Central memory CD8-positive, alpha-beta T cell (primary cell): ENCODE results near the gene MAGEA2.
"Not testable (repeated sequence)": the region's sequence is repeated elsewhere in the genome, so short reads cannot be mapped to it uniquely, and the experiment has no call there.

ENCODE experiments used
- ATAC-seq: fragments of 150-1000 bp; cut with Tn5 transposase; replicated peaks from 2 replicates; pipeline ENCODE4 v1.10.0; 2022; ENCODE audit warnings: mild to moderate bottlenecking, moderate FRiP score, moderate number of reproducible peaks; ENCODE audit not compliant: poor library complexity, severe bottlenecking; ENCODE audit errors: extremely low read depth
- DNase-seq, 2 donors: peaks; one replicate each; pipeline ENCODE4 v3.0.0; 2021; ENCODE audit warnings: low spot score in 2 of 2
- H3K27ac Mint-ChIP-seq: one replicate; pipeline ENCODE4 v1.8.0; 2022; ENCODE audit warnings: low read depth, mild to moderate bottlenecking, moderate library complexity, mixed read lengths
- H3K27me3 Mint-ChIP-seq: one replicate; pipeline ENCODE4 v1.8.0; 2022; ENCODE audit warnings: mixed read lengths
- H3K36me3 Mint-ChIP-seq: one replicate; pipeline ENCODE4 v1.8.0; 2022; ENCODE audit warnings: mild to moderate bottlenecking, moderate library complexity, mixed read lengths; ENCODE audit not compliant: insufficient read depth
- H3K4me1 Mint-ChIP-seq: one replicate; pipeline ENCODE4 v1.8.0; 2022; ENCODE audit warnings: mixed read lengths
- H3K4me3 Mint-ChIP-seq: one replicate; pipeline ENCODE4 v1.8.0; 2022; ENCODE audit warnings: mild to moderate bottlenecking, moderate library complexity, mixed read lengths
- H3K9me3 Mint-ChIP-seq: one replicate; pipeline ENCODE4 v1.8.0; 2022; ENCODE audit warnings: mixed read lengths

The MAGEA2 gene

GRCh38 chrX:152753686-152754650, at the start of gene MAGEA2:
Gene MAGEA2 (minus strand): TSS chrX:152753842. CDS start chrX:152751363, 2,479 bp downstream.
- not testable (repeated sequence) for H3K4me1 Mint-ChIP-seq, H3K4me3 Mint-ChIP-seq, H3K27me3 Mint-ChIP-seq, ATAC-seq, H3K27ac Mint-ChIP-seq, H3K9me3 Mint-ChIP-seq, H3K36me3 Mint-ChIP-seq, DNase-seq

- Mint-ChIP-seq H3K4me3 (no peak overlapping the region), H3K27ac (no peak overlapping the region), H3K36me3 (no peaks in the 10 kb centered on the region), H3K4me1 (no peaks in the 10 kb centered on the region), H3K27me3 (peaks cover 21% of the 10 kb centered on the region), H3K9me3 (no peaks in the 10 kb centered on the region)
- ATAC-seq (no peak), DNase-seq (no peak)
These were observed 45.3 kb upstream of the MAGEA2 start for GRCh38 chrX:152798945-152799344.

- not testable (repeated sequence) for H3K36me3 Mint-ChIP-seq, DNase-seq, H3K4me1 Mint-ChIP-seq, H3K4me3 Mint-ChIP-seq, ATAC-seq, H3K27ac Mint-ChIP-seq, H3K27me3 Mint-ChIP-seq, H3K9me3 Mint-ChIP-seq
These were observed 33.4 kb upstream of the MAGEA2 start for GRCh38 chrX:152787062-152787461.

- not testable (repeated sequence) for H3K27ac Mint-ChIP-seq
These were observed 16.1 kb upstream of the MAGEA2 start, which contains the start of gene MAGEA6 for GRCh38 chrX:152769549-152770289. Gene MAGEA6 (minus strand): TSS chrX:152769689. CDS start chrX:152767650, 2,039 bp downstream.

GRCh38 chrX:152766562-152766961, 12.9 kb upstream of the MAGEA2 start:
- not testable (repeated sequence) for DNase-seq, H3K27me3 Mint-ChIP-seq, H3K4me3 Mint-ChIP-seq, H3K4me1 Mint-ChIP-seq, ATAC-seq, H3K27ac Mint-ChIP-seq, H3K9me3 Mint-ChIP-seq, H3K36me3 Mint-ChIP-seq

More at GRCh38 chrX:152769549-152770289, 16.1 kb upstream of the MAGEA2 start, which contains the start of gene MAGEA6:
- H3K36me3 Mint-ChIP-seq, DNase-seq, H3K27me3 Mint-ChIP-seq, H3K4me3 Mint-ChIP-seq, H3K4me1 Mint-ChIP-seq, ATAC-seq, H3K9me3 Mint-ChIP-seq: not testable (repeated sequence)

- not testable (repeated sequence) for H3K27me3 Mint-ChIP-seq, H3K36me3 Mint-ChIP-seq, H3K4me3 Mint-ChIP-seq, H3K27ac Mint-ChIP-seq, DNase-seq, H3K4me1 Mint-ChIP-seq, H3K9me3 Mint-ChIP-seq, ATAC-seq
These were observed 7.9 kb upstream of the MAGEA2 start for GRCh38 chrX:152761582-152761981.

- not testable (repeated sequence) for H3K4me1 Mint-ChIP-seq, ATAC-seq, H3K9me3 Mint-ChIP-seq, H3K4me3 Mint-ChIP-seq, DNase-seq, H3K36me3 Mint-ChIP-seq, H3K27ac Mint-ChIP-seq, H3K27me3 Mint-ChIP-seq
These were observed 5.9 kb upstream of the MAGEA2 start for GRCh38 chrX:152759544-152759943.

GRCh38 chrX:152758918-152759317, 5.3 kb upstream of the MAGEA2 start, which contains the start of gene CSAG3:
Gene CSAG3 (plus strand): TSS chrX:152759218.
- not testable (repeated sequence) for H3K36me3 Mint-ChIP-seq, H3K4me1 Mint-ChIP-seq, H3K9me3 Mint-ChIP-seq, H3K27ac Mint-ChIP-seq, H3K27me3 Mint-ChIP-seq, ATAC-seq, H3K4me3 Mint-ChIP-seq, DNase-seq

GRCh38 chrX:152754871-152755270, 1.2 kb upstream of the MAGEA2 start:
- H3K4me1 Mint-ChIP-seq, H3K27ac Mint-ChIP-seq, H3K36me3 Mint-ChIP-seq, H3K4me3 Mint-ChIP-seq, H3K9me3 Mint-ChIP-seq, ATAC-seq, DNase-seq, H3K27me3 Mint-ChIP-seq: not testable (repeated sequence)

GRCh38 chrX:152738560-152738959, 15.1 kb downstream of the MAGEA2 start:
- Mint-ChIP-seq H3K27ac (no peak overlapping the region), H3K9me3 (no peaks in the 10 kb centered on the region)

GRCh38 chrX:152736528-152736927, 17.1 kb downstream of the MAGEA2 start:
- H3K36me3 Mint-ChIP-seq, H3K27ac Mint-ChIP-seq, H3K4me1 Mint-ChIP-seq, ATAC-seq, DNase-seq, H3K27me3 Mint-ChIP-seq, H3K9me3 Mint-ChIP-seq, H3K4me3 Mint-ChIP-seq: not testable (repeated sequence)

More at GRCh38 chrX:152738560-152738959, 15.1 kb downstream of the MAGEA2 start:
- DNase-seq = no peak
- H3K4me1 Mint-ChIP-seq = no peaks in the 10 kb centered on the region
- no peak for ATAC-seq
- no peak overlapping the region for H3K4me3 Mint-ChIP-seq
- H3K36me3 Mint-ChIP-seq = no peaks in the 10 kb centered on the region
- H3K27me3 Mint-ChIP-seq = no peaks in the 10 kb centered on the region

- Mint-ChIP-seq H3K27ac (no peak overlapping the region), H3K4me1 (no peaks in the 10 kb centered on the region), H3K4me3 (no peak overlapping the region), H3K27me3 (no peaks in the 10 kb centered on the region), H3K36me3 (no peaks in the 10 kb centered on the region), H3K9me3 (no peaks in the 10 kb centered on the region)
- ATAC-seq (no peak), DNase-seq (no peak)
These were observed 17.7 kb downstream of the MAGEA2 start for GRCh38 chrX:152735860-152736511.
